Ovary (tissue), 9 donors: Measurements from ENCODE around the gene SAMD8. TPM values are rescaled to one million over a fixed set of nuclear protein-coding genes. Genes with fewer than 3 reads are reported as not detected.

Experiments
- DNase-seq, 5 donors: peaks; one replicate each; pipeline ENCODE4 v3.0.0-alpha.2; 2019 to 2020
- H3K27ac ChIP-seq, 2 donors: fragments of 200-600 bp; one replicate each; pipeline versions ENCODE4 v1.5.1 to v1.8.0; 2019 to 2022
- H3K27me3 ChIP-seq: fragments of 200-600 bp; one replicate; pipeline ENCODE4 v1.8.0; 2022
- H3K36me3 ChIP-seq: fragments of 200-600 bp; sonication (generic); one replicate; pipeline ENCODE4 v1.5.1; 2019
- H3K4me1 ChIP-seq: one replicate; pipeline ENCODE4 v1.8.1; 2013; ENCODE audit warnings: mild to moderate bottlenecking, moderate library complexity; ENCODE audit not compliant: insufficient read depth
- H3K4me3 ChIP-seq: fragments of 200-600 bp; sonication (generic); one replicate; pipeline ENCODE4 v1.5.1; 2017
- H3K9me3 ChIP-seq, 2 donors: fragments of 200-600 bp in 1 of 2; sonication (generic) in 1 of 2; one replicate each; pipeline versions ENCODE4 v1.5.1 to v1.8.1; 2013 to 2019; ENCODE audit warnings: mild to moderate bottlenecking in 1 of 2, moderate library complexity in 1 of 2
- EP300 ChIP-seq: sonication (generic); formaldehyde crosslinking; IDR thresholded peaks from one replicate; pipeline ENCODE4 v1.6.1; 2017; ENCODE audit warnings: antibody characterized with exemption
- POLR2A ChIP-seq: fragments of 450-650 bp; IDR thresholded peaks from one replicate; pipeline ENCODE4 v1.6.1; 2017; ENCODE audit warnings: antibody characterized with exemption, mild to moderate bottlenecking, moderate library complexity
- WGBS, 3 donors: extraction: QIAGEN DNeasy Blood & Tissue Kit in 1 of 3; methylation state at CpG; one replicate each; pipeline versions ENCODE4 v1.1.5 to v1.1.7; 2013 to 2017; 5-methylcytosine and 5-hydroxymethylcytosine counted together
- intact Hi-C, 4 donors: fragments of 100-400 bp; cut with DNase I; formaldehyde crosslinking; loops; one replicate each; pipeline versions ENCODE4 v1.11.0 to v1.15.1; 2022 to 2023
- polyA plus RNA-seq, 2 donors: library from polyadenylated mRNA; stranded (reverse); fragments of 200-250 nt in 1 of 2; fragments of 350-450 nt in 1 of 2; fragmentation: Illumina TruSeq in 1 of 2; extraction: RNeasy Lipid Tissue Mini Kit (QIAGEN cat#74804) in 1 of 2; gene quantifications; one replicate each; pipeline ENCODE4 v1.2.3, GENCODE V29; 2013 to 2014
- total RNA-seq, 7 donors: library from RNA; depleted of rRNA in 2 of 7; stranded (reverse); fragments of >200 nt in 2 of 7; fragmentation: NEBNext Ultra II Directional in 3 of 7; extraction: Animal tissue kit (Norgen Biotek cat#: 25700) in 3 of 7; gene quantifications; one replicate each; pipeline versions ENCODE4 v1.1.0 to v1.2.4, GENCODE V29; 2016 to 2023
- TF ChIP-seq, protein P1 (sequence below), 3 donors: fragments of 450-650 bp in 2 of 3; fragments of 200-600 bp in 1 of 3; IDR thresholded peaks; one replicate each; pipeline versions ENCODE4 v1.5.1 to v1.8.0; 2016 to 2022; ENCODE audit warnings: antibody characterized with exemption in 3 of 3, mild to moderate bottlenecking in 1 of 3
- donor health status: DM: no; HTN: no; CAD: no; lungs with moderate emphysema.
- donor health status: DM: no; HTN: no; CAD: no.
- donor health status: Bipolar disorder and iron deficiency.
- donor health status: DM: yes; HTN: yes; CAD: no.
- donor health status: DM: no; HTN: no; CAD: no.
- donor health status: DM: yes; HTN: yes; CAD: no.

Gene SAMD8
- total and polyA plus RNA-seq, 9 donors = 13.2 to 49.5 (median 32.0) TPM

DNA sequence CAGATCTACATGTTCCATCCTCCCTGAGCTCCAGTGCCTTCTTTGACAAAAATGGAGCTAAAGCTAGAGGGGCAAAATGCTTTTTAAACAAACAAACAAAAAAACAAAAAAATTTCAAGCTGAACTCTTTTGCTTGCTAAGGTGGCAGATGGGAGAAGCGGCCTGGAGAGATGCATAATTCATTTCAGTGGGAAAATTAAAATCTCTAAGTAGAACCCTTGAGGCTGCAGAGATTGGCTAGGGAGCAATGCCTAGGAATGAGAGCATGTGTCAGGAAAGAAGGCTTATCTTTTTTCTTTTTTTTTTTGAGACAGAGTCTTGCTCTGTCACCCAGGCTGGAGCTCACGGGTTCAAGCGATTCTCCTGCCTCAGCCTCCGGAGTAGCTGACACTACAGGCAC lies 46.4 kb upstream of the SAMD8 start:
- DNase-seq = no peak
- no peaks in the 10 kb centered on the region for H3K36me3 ChIP-seq
- no peaks in the 10 kb centered on the region for H3K4me1 ChIP-seq
- H3K27me3 ChIP-seq = no peaks in the 10 kb centered on the region
- TF ChIP-seq, protein P1, sequence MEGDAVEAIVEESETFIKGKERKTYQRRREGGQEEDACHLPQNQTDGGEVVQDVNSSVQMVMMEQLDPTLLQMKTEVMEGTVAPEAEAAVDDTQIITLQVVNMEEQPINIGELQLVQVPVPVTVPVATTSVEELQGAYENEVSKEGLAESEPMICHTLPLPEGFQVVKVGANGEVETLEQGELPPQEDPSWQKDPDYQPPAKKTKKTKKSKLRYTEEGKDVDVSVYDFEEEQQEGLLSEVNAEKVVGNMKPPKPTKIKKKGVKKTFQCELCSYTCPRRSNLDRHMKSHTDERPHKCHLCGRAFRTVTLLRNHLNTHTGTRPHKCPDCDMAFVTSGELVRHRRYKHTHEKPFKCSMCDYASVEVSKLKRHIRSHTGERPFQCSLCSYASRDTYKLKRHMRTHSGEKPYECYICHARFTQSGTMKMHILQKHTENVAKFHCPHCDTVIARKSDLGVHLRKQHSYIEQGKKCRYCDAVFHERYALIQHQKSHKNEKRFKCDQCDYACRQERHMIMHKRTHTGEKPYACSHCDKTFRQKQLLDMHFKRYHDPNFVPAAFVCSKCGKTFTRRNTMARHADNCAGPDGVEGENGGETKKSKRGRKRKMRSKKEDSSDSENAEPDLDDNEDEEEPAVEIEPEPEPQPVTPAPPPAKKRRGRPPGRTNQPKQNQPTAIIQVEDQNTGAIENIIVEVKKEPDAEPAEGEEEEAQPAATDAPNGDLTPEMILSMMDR (IDR thresholded peaks at IDR 0.05) = no peak
- TF ChIP-seq EP300 (no peak), POLR2A (no peak)
- H3K9me3 ChIP-seq = no peaks in the 10 kb centered on the region
- 50 to 63% (median 60%) methylated on average over 4 of the region's 4 CpGs for WGBS, 3 donors
- intact Hi-C loops = no loop called here
- no peak overlapping the region for H3K4me3 ChIP-seq
- peak overlapping the region in 1 of 2 donors; percentile 42 for H3K27ac ChIP-seq

DNA sequence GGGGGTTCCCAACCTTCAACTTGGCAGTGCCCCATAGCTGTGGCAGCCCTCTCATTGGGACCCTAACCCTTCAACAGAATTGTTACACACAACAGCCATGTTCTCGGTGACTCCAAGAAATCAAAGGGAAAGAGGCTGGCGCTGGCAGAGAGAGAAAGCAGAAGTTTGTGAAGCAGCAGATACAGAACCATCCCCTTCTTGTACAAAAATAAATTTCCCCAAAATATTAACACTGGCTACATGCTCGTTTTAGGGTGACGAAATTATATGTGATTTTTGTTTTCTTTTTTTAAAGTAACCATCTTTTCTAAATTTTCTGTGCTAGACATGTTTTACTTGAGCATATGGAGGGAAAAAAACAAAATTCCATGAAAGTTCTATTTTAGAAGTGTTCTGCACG lies 45.2 kb upstream of the SAMD8 start:
- no peak for TF ChIP-seq POLR2A
- TF ChIP-seq EP300 = no peak
- TF ChIP-seq, protein P1 (IDR thresholded peaks at IDR 0.05) = no peak

DNA sequence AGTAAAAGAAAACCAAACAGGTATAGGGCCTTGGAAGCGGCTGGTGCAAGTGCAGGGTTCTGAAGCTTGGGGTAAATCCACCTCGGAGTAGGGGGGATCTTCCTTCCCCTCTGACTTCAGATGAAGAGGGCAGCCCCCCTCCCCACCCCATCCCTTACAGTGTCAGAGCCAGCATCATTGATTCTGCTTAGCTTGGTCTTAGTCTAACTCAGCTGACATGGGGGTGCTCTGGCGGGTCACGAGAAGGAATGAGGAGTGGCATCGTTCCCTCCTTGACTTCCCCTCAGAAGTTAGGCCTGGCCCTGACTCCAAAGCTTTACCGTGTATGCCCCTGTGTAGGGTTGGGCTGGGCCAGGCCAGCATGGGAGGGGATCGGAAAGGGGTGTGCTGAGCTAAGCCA lies 44.2 kb upstream of the SAMD8 start:
- H3K36me3 ChIP-seq = no peaks in the 10 kb centered on the region
- WGBS, 3 donors = 80 to 83% (median 82%) methylated on average over 7 of the region's 7 CpGs
- H3K4me3 ChIP-seq = no peak overlapping the region
- no peak for DNase-seq
- H3K27me3 ChIP-seq = no peaks in the 10 kb centered on the region
- TF ChIP-seq EP300 (no peak), POLR2A (no peak)
- TF ChIP-seq, protein P1 (IDR thresholded peaks at IDR 0.05) = no peak
- H3K4me1 ChIP-seq = peaks cover 3% of the 10 kb centered on the region
- intact Hi-C loops = no loop called here
- H3K9me3 ChIP-seq = no peaks in the 10 kb centered on the region
- no peak overlapping the region for H3K27ac ChIP-seq

More for the DNA sequence above, 45.2 kb upstream of the SAMD8 start:
- DNase-seq = no peak
- H3K4me3 ChIP-seq = no peak overlapping the region
- H3K9me3 ChIP-seq = no peaks in the 10 kb centered on the region
- WGBS, 3 donors = 90 to 92% (median 90%) methylated on average over 5 of the region's 5 CpGs
- H3K27ac ChIP-seq = no peak overlapping the region
- intact Hi-C loops = no loop called here
- H3K27me3 ChIP-seq = no peaks in the 10 kb centered on the region
- peaks cover 2% of the 10 kb centered on the region for H3K4me1 ChIP-seq
- no peaks in the 10 kb centered on the region for H3K36me3 ChIP-seq

DNA sequence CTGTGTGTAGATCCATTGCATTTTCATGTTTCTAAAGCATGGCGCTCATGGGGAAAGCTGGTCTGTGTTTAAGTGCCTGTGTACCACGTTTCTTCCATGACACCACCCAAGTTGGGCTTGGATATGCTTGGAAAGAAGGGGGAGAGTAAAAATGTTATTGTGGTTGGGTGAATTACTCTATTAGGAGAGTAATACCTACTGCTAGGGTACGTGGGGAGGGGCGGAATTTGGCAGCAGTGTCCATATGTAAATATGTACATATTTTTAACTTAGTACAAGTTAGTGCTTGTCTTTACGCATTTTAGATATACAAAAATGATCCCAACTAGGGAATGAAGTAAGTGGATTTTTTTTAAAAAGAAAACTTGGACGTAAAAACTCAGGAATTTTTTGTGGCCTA lies 42.9 kb upstream of the SAMD8 start:
- no peak for DNase-seq

More for the DNA sequence above, 42.9 kb upstream of the SAMD8 start:
- intact Hi-C loops = no loop called here
- whole genome bisulfite sequencing, 3 donors = 73 to 87% (median 75%) methylated on average over 6 of the region's 6 CpGs
- Histone ChIP-seq H3K4me3 (no peak overlapping the region), H3K27ac (no peak overlapping the region), H3K36me3 (no peaks in the 10 kb centered on the region), H3K4me1 (peaks cover 3% of the 10 kb centered on the region), H3K9me3 (no peaks in the 10 kb centered on the region), H3K27me3 (no peaks in the 10 kb centered on the region)
- TF ChIP-seq, protein P1 (IDR thresholded peaks at IDR 0.05) = no peak
- TF ChIP-seq EP300 = no peak
- no peak for TF ChIP-seq POLR2A
